GM12892 (cell line): Measurements from ENCODE around the gene HELLS.
"Not testable (repeated sequence)": the region's sequence is repeated elsewhere in the genome, so short reads cannot be mapped to it uniquely, and the experiment has no call there.

Experiments
- DNase-seq: peaks from one replicate; pipeline ENCODE4 v3.0.0; 2011; ENCODE audit not compliant: insufficient read length
- FAIRE-seq: peaks from 2 replicates; lab custom pipeline; 2011; peaks lifted over from hg19 to GRCh38; lab: Jason Lieb, UNC
- POLR2A ChIP-seq: IDR thresholded peaks from 2 replicates; pipeline ENCODE4 v1.6.1; 2011; ENCODE audit warnings: low read depth, low read length, control low read depth
- POLR2AphosphoS5 ChIP-seq: IDR thresholded peaks from 2 replicates; pipeline ENCODE4 v1.6.1; 2011; ENCODE audit warnings: low read depth, low read length, control low read depth
- TAF1 ChIP-seq: IDR thresholded peaks from 2 replicates; pipeline ENCODE4 v1.6.1; 2011; ENCODE audit warnings: low read depth, mild to moderate bottlenecking, control low read depth, low read length, borderline replicate concordance

Gene HELLS

GRCh38 chr10:94623572-94623971, 78.0 kb downstream of the HELLS start:
- TF ChIP-seq POLR2A (no peak), POLR2AphosphoS5 (no peak), TAF1 (no peak)
- DNase-seq, result no peak
- FAIRE-seq, result no peak

- DNase-seq, result no peak
- TF ChIP-seq POLR2AphosphoS5 (no peak), TAF1 (no peak), POLR2A (no peak)
- no peak for FAIRE-seq
These were observed 80.9 kb downstream of the HELLS start for GRCh38 chr10:94626476-94626875.

- FAIRE-seq, result no peak
- TF ChIP-seq TAF1 (no peak), POLR2A (no peak), POLR2AphosphoS5 (no peak)
- no peak for DNase-seq
These were observed 81.9 kb downstream of the HELLS start for GRCh38 chr10:94627511-94627910.

- FAIRE-seq (no peak), DNase-seq (no peak)
- TF ChIP-seq POLR2AphosphoS5, result no peak
- no peak for TF ChIP-seq POLR2A
- TF ChIP-seq TAF1, result no peak
These were observed 84.6 kb downstream of the HELLS start for GRCh38 chr10:94630017-94630688.

- no peak for DNase-seq
- FAIRE-seq, result no peak
- no peak for TF ChIP-seq POLR2A
These were observed 85.7 kb downstream of the HELLS start for GRCh38 chr10:94631077-94631875.

- no peak for FAIRE-seq
These were observed 87.4 kb downstream of the HELLS start for GRCh38 chr10:94632954-94633353.

GRCh38 chr10:94638097-94638496, 92.5 kb downstream of the HELLS start:
- not testable (repeated sequence) for FAIRE-seq, DNase-seq

More at GRCh38 chr10:94632954-94633353, 87.4 kb downstream of the HELLS start:
- TF ChIP-seq POLR2AphosphoS5 (no peak), POLR2A (no peak), TAF1 (no peak)
- no peak for DNase-seq

- FAIRE-seq, result no peak
- TF ChIP-seq TAF1 (no peak), POLR2AphosphoS5 (no peak), POLR2A (no peak)
- DNase-seq, result no peak
These were observed 94.3 kb downstream of the HELLS start for GRCh38 chr10:94639902-94640301.

- no peak for FAIRE-seq
- no peak for TF ChIP-seq TAF1
- no peak for TF ChIP-seq POLR2AphosphoS5
- no peak for TF ChIP-seq POLR2A
- DNase-seq, result no peak
These were observed 95.0 kb downstream of the HELLS start for GRCh38 chr10:94640562-94640961.

GRCh38 chr10:94641480-94641879, 95.9 kb downstream of the HELLS start:
- no peak for DNase-seq
- TF ChIP-seq POLR2A (no peak), TAF1 (no peak), POLR2AphosphoS5 (no peak)
- FAIRE-seq, result no peak

- FAIRE-seq (no peak), DNase-seq (no peak)
- TF ChIP-seq POLR2AphosphoS5, result no peak
- no peak for TF ChIP-seq TAF1
- TF ChIP-seq POLR2A, result no peak
These were observed 98.8 kb downstream of the HELLS start for GRCh38 chr10:94644352-94644751.

GRCh38 chr10:94645285-94645684, 99.7 kb downstream of the HELLS start:
- peak; percentile 14 for FAIRE-seq
- no peak for DNase-seq
- TF ChIP-seq POLR2A (no peak), POLR2AphosphoS5 (no peak), TAF1 (no peak)
